NCI-H2196 treated with DMSO at 0.1 percent for 48 hours (cell line): ENCODE measurements around the gene TGM2.

ENCODE experiments used
- DNase-seq: peaks from one replicate; lab custom pipeline; 2025; ENCODE audit not compliant: unreplicated experiment; lab: John Stamatoyannopoulos, UW

TGM2 gene

GRCh38 chr20:38146628-38147027 is 18.4 kb downstream of the TGM2 start:
- DNase-seq: no peak

DNA sequence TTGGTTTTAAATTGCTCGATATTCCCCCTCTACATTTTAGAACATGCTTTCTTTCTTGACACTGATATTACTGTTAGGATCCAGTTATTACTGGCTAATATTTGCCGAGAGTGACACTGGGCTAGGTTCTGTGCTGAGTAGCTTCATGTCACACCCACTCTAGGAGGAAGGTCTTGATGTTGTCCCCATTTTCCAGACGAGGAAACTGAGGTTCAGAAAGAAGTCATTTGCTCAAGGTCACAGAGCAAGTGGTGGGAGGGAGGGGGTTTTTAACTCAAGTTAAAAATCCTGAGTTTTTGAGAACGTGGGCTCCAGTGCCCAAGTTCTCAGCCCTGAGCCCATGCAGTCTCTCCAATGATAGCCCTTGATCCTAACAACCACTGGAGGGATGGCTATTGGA is 18.9 kb downstream of the TGM2 start:
- DNase-seq: no peak

- DNase-seq: no peak
Measured at GRCh38 chr20:38145729-38146075, 19.4 kb downstream of the TGM2 start.

DNA sequence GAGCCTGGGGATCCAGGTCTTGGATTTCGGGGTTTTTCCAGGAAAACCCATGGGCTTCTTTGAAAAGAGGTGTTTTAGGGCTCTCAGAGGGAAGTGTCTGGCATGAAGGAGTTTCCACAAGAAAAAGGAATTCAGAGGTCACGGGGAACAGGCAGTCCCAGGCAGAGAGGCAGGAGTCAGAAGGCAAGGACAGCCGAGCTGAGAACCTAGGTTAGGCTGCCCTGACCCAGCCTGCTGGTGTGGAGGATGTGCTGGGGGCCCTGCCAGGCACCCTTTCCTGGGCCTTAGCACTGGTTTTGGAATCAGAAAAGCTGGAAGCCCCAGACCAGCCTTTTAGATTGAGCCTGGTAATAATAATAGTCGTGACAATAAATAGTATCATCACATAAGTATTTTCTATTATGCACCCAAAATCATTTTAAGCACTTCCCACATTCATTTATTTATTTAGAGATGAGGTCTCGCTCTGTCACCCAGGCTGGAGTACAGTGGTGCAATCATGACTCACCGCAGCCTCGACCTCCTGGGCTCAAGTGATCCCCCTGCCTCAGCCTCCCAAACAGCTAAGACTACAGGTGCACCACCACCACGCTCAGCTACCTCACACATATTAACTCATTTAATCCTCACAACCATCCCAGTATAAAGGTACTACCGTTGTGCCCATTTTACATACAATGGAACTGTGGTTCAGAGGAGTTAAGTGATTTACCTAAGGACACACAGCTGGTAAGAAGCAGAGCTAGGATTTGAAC is 19.9 kb downstream of the TGM2 start:
- DNase-seq: no peak

DNA sequence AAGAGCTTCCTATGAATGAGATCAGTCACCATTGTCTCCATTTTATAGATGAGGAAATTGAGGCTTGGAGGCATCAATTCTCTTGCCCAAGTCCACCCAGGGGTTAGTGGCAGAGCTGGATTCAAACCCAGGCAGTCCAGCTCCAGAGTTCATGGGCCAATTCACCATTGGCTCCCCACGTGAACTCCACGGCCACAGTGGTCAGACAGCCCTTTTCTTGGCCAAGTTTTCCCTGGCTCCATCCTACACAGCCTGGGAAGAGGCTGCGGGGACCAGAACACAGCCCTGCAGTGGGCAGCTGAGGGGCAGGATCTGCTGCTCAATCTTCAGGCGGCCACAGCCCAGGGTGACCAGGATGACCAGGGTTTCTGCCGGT is 20.5 kb downstream of the TGM2 start:
- no peak for DNase-seq

DNA sequence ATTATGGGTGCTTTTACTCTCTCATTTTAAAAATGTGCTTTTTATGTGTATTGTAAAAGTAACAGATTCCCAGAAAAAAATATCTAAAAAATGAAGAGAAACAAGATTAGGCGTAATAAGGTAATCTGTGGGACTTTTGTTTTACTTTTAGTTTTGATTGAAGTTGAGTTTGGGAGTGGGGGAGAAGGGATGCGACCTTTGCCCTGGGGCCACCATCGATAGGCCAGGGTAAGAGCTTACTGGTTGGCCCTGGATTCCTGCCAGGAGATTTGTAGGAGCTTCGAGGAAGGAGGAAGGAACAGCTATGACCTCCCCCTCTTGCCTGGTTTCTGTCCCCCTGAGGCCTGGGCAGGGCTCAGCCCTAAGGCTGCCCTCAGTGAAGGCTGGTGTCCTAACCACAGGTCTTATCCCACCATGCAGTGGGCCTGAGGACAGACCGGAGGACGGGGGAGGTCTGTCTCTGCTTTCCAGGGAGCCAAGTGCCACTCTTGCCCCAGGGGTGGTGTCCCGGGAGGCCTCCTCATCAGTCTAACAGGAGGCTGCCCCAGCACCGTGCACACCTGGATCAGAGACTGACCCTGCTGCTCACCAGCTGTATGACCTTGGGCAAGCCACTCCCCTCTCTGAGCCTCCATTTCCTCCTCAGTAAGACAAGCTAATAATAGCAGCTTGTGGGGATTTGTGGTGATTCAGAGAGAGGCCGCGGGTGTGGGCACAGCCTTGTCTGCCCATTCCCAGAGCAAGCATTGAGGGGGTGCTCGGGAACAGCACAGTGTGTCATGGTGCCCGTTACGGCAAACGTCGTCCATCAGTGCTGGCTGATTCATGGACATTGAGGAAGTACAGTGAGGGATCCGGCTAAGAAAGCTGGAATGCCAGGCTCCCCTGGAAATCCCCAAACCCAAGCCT is 21.2 kb downstream of the TGM2 start:
- no peak for DNase-seq

GRCh38 chr20:38143238-38143645 is 21.8 kb downstream of the TGM2 start:
- DNase-seq: no peak

DNA sequence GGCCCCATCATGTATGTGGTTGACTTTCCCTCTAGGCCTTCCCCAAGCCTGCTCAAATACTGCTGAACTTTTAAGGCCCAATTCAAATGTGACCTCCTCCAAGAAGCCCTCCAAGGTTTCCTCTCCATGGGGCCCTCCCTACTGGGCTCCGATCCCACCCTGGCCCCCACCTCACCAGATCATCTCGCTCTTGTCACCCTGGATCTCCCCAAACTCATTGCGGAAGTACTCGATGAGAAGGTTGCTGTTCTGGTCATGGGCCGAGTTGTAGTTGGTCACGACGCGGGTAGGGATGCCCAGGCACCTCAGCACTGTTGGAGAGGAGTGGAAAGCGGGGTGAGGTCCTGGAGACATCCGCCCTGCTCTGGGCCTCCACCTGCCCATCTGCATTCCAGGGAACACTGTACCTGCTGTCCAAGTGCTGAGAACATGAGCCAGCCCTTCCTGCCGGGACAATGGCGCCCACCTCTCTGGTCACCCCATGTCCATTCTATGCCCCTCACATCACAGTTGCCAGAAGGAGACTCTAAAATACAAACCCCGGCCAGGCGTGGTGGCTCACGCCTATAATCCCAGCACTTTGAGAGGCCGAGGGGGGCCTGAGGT is 23.1 kb downstream of the TGM2 start:
- no peak for DNase-seq

- no peak for DNase-seq
Measured at GRCh38 chr20:38141204-38141888, 23.7 kb downstream of the TGM2 start.

- DNase-seq: no peak
Measured at GRCh38 chr20:38139977-38140753, 24.9 kb downstream of the TGM2 start.

GRCh38 chr20:38139156-38139912 is 25.7 kb downstream of the TGM2 start:
- no peak for DNase-seq

DNA sequence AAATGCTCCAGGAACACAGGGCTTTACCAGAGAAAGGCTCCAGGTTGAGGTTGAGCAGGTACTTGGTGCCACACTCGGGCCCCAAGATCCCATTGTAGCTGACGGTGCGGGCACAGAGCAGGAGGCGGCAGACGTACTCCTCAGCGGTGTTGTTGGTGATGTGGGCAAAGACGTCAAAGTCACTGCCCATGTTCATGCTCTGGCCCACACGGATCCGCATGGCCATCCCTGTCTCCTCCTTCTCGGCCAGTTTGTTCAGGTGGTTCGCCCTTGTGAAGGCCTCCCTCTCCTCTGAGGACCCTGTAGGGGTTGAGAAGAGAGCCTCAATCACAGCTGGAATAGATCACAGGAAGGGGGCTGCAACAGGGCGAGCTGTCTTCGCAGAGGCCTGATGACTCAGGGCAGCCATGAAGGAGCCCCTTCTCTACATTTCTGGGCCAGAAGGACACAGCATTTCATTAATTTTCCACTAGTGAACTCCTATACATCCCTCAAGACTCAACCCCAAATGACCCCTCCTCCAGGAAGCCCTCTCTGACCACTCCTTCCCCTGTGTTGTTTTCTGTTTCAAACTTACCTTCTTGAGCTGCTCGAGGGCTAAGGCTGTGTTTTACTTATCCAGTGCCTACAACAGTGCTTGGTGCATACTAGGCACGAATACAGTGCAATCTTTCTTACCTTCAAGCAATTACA is 26.8 kb downstream of the TGM2 start:
- DNase-seq: no peak

- no peak for DNase-seq
Measured at GRCh38 chr20:38137441-38138037, 27.5 kb downstream of the TGM2 start.

GRCh38 chr20:38136421-38137245 is 28.4 kb downstream of the TGM2 start:
- no peak for DNase-seq

GRCh38 chr20:38135651-38136420 is 29.2 kb downstream of the TGM2 start:
- no peak for DNase-seq

DNA sequence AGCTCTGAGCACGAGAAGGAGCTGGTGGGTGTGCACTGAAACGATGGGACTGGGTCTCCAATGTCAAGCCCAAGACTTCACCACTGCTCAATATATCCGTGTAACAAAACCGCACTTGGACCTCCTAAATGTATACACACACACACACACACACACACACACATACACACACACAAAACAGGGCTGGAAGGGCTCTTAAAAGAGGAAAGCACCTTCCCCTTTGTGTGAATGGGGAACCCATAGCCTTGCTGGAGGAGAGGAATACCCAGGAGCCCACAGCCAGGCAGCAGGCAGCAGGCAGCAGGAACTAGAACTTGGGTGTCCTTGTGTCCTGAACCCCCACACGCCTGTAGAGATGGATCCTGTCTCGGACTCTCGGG is 29.8 kb downstream of the TGM2 start:
- no peak for DNase-seq
